HEK293 (cell line): ENCODE measurements around the gene WDFY2.

Experiments
- CTCF ChIA-PET: fragments of 350-600 bp; formaldehyde crosslinking; extraction: SDS; loops from one replicate; lab custom pipeline; 2021; ENCODE audit warnings: antibody characterized with exemption; lab: Yijun Ruan, JAX
- POLR2A ChIA-PET: fragments of 300-600 bp; formaldehyde crosslinking; extraction: SDS; loops from one replicate; lab custom pipeline; 2020; ENCODE audit warnings: antibody characterized with exemption, inconsistent platforms; lab: Yijun Ruan, JAX
- H3K27ac ChIP-seq: fragments of 200-500 bp; sonication (Bioruptor generic); 2 replicates; pipeline ENCODE4 v1.5.1; 2014; ENCODE audit warnings: low read depth, low read length, control low read depth, inconsistent platforms; ENCODE audit errors: extremely low read depth
- H3K36me3 ChIP-seq, 2 experiments: fragments of 200-500 bp in 1 of 2; sonication (Bioruptor generic) in 1 of 2; 1 replicate in 1 of 2; 2 replicates in 1 of 2; pipeline ENCODE4 v1.5.1; 2014 to 2017; ENCODE audit warnings: inconsistent platforms in 2 of 2, low read length in 2 of 2; ENCODE audit not compliant: control insufficient read depth in 2 of 2, insufficient read depth in 1 of 2
- H3K4me1 ChIP-seq: fragments of 200-500 bp; sonication (Bioruptor generic); 2 replicates; pipeline ENCODE4 v1.5.1; 2014; ENCODE audit warnings: mild to moderate bottlenecking, low read length, inconsistent platforms; ENCODE audit not compliant: control insufficient read depth, insufficient read depth
- H3K4me3 ChIP-seq: 2 replicates; pipeline ENCODE4 v1.5.1; 2011; ENCODE audit warnings: low read depth, mild to moderate bottlenecking, control low read depth, low read length, moderate library complexity
- H3K9me3 ChIP-seq: fragments of 200-500 bp; sonication (Bioruptor generic); 2 replicates; pipeline ENCODE4 v1.5.1; 2014; ENCODE audit warnings: low read depth, low read length, inconsistent platforms; ENCODE audit not compliant: control insufficient read depth, insufficient read depth
- BCL11A ChIP-seq: fragments of 450-650 bp; formaldehyde crosslinking; IDR thresholded peaks from 2 replicates; pipeline ENCODE4 v1.5.1; 2016; ENCODE audit warnings: low read depth, missing biosample characterization, missing genetic modification characterization
- HOXA7 ChIP-seq: sonication (generic); formaldehyde crosslinking; IDR thresholded peaks from 2 replicates; pipeline ENCODE4 v1.8.1; 2022; ENCODE audit warnings: missing genetic modification reagents, borderline replicate concordance
- INSM2 ChIP-seq: fragments of 450-650 bp; formaldehyde crosslinking; IDR thresholded peaks from 2 replicates; pipeline ENCODE4 v1.5.1; 2016; ENCODE audit warnings: missing biosample characterization, missing genetic modification characterization
- PRDM4 ChIP-seq: fragments of 450-650 bp; formaldehyde crosslinking; IDR thresholded peaks from 2 replicates; pipeline ENCODE4 v1.5.1; 2017; ENCODE audit warnings: missing biosample characterization, missing genetic modification characterization
- YY1 ChIP-seq: fragments of 450-650 bp; formaldehyde crosslinking; IDR thresholded peaks from 2 replicates; pipeline ENCODE4 v1.5.1; 2018; ENCODE audit warnings: missing biosample characterization, missing genetic modification characterization
- ZFHX2 ChIP-seq: fragments of 450-650 bp; formaldehyde crosslinking; conservative IDR thresholded peaks from 2 replicates; pipeline ENCODE4 v1.5.1; 2016; ENCODE audit warnings: missing biosample characterization, missing genetic modification characterization
- ZNF239 ChIP-seq: fragments of 450-650 bp; formaldehyde crosslinking; IDR thresholded peaks from 2 replicates; pipeline ENCODE4 v1.5.1; 2016; ENCODE audit warnings: missing biosample characterization, missing genetic modification characterization
- ZNF423 ChIP-seq: fragments of 450-650 bp; formaldehyde crosslinking; IDR thresholded peaks from 2 replicates; pipeline ENCODE4 v1.5.1; 2016; ENCODE audit warnings: missing biosample characterization, missing genetic modification characterization
- ZNF654 ChIP-seq: fragments of 450-650 bp; formaldehyde crosslinking; IDR thresholded peaks from 2 replicates; pipeline ENCODE4 v1.5.1; 2016; ENCODE audit warnings: low read depth, missing biosample characterization, missing genetic modification characterization

Gene WDFY2

GRCh38 chr13:51729866-51730553, 145.7 kb downstream of the WDFY2 start:
- H3K27ac ChIP-seq, result no peak overlapping the region
- ChIA-PET POLR2A (no interaction called here), CTCF (interaction anchor here (0.7 kb wide), 1 partner anchor 296 kb away, joined by 5 read pairs; no protein-coding TSS in a partner anchor)
- TF ChIP-seq BCL11A (tag by site-specific recombination) (no peak), PRDM4 (tag by site-specific recombination) (peak; percentile 74)
- H3K4me3 ChIP-seq, result no peak overlapping the region
- no peaks in the 10 kb centered on the region for H3K9me3 ChIP-seq
- peaks cover 0 to 4% of the 10 kb centered on the region in 2 experiments; a peak in 2 of 3 replicates for H3K36me3 ChIP-seq
- no peaks in the 10 kb centered on the region for H3K4me1 ChIP-seq

- no peak for TF ChIP-seq HOXA7 (CRISPR knock-in tag)
- Histone ChIP-seq H3K36me3 (peaks cover 0 to 4% of the 10 kb centered on the region in 2 experiments; a peak in 1 of 3 replicates), H3K9me3 (no peaks in the 10 kb centered on the region), H3K27ac (no peak overlapping the region), H3K4me1 (no peaks in the 10 kb centered on the region), H3K4me3 (no peak overlapping the region)
- ChIA-PET POLR2A (no interaction called here), CTCF (interaction anchor here (0.7 kb wide), 1 partner anchor 297 kb away, joined by 5 read pairs; no protein-coding TSS in a partner anchor)
Measured at GRCh38 chr13:51730927-51731326, 146.7 kb downstream of the WDFY2 start.

- Histone ChIP-seq H3K4me1 (no peaks in the 10 kb centered on the region), H3K36me3 (peaks cover 0 to 4% of the 10 kb centered on the region in 2 experiments; a peak in 1 of 3 replicates), H3K4me3 (no peak overlapping the region), H3K27ac (no peak overlapping the region), H3K9me3 (no peaks in the 10 kb centered on the region)
- ChIA-PET POLR2A (no interaction called here), CTCF (interaction anchor here (0.6 to 1.1 kb wide), 2 partner anchors 66 to 414 kb away, joined by 3 to 4 read pairs; no protein-coding TSS in a partner anchor)
- TF ChIP-seq ZNF654 (tag by site-specific recombination), result peak; percentile 50
- no peak for TF ChIP-seq ZFHX2
Measured at GRCh38 chr13:51731759-51732158, 147.5 kb downstream of the WDFY2 start.

GRCh38 chr13:51733374-51734298, 149.4 kb downstream of the WDFY2 start:
- Histone ChIP-seq H3K27ac (no peak overlapping the region), H3K4me1 (no peaks in the 10 kb centered on the region), H3K36me3 (no peaks in the 10 kb centered on the region), H3K9me3 (no peaks in the 10 kb centered on the region), H3K4me3 (no peak overlapping the region)
- TF ChIP-seq ZNF239 (tag by site-specific recombination) (no peak), YY1 (tag by site-specific recombination) (no peak), INSM2 (tag by site-specific recombination) (no peak), ZNF423 (tag by site-specific recombination) (no peak)
- POLR2A ChIA-PET, result no interaction called here
- CTCF ChIA-PET, result interaction anchor here (1.2 kb wide), 1 partner anchor 9 kb away, joined by 3 read pairs; no protein-coding TSS in a partner anchor
